ENCODE measurements around the gene GAS2L1.

Gene GAS2L1

DNA sequence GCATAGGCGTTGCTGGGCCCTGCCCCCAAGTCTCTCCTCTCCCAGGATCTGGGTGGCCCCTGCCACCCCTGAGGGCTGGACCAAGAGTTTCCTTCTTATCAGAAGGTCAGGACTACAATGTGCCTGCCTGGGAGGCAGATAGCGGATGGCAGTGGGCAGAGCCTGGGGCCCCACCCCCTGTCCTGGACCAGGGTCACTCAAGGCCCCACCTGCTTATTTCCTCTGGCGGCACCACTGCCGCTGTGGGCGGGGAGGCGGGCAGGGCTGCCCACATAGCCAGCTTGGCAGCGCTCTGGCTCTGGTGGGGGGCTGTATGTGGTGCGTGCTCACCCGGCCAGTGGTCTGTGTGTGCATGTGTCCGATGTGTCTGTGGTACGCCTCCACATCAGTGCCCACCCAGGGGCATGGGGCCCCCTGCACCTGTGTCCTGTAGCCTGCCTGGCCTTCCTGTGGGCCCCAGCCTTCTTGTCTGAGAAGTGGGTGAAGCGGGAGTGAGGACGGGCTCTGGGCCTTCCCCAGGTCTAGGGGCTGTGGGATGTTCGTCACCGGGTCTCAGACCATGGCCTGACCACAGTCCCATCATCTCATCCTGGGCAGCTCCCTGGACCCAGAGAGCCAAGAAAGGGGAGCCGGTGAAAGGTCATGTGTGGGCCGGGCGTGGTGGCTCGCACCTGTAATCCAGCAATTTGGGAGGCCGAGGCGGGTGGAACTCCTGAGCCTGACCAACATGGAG, 3.0 kb downstream of the GAS2L1 start:
- no peak overlapping the region for H3K4me3 ChIP-seq (ENCODE audit: low read depth, low read length)
- TF ChIP-seq, protein P1, sequence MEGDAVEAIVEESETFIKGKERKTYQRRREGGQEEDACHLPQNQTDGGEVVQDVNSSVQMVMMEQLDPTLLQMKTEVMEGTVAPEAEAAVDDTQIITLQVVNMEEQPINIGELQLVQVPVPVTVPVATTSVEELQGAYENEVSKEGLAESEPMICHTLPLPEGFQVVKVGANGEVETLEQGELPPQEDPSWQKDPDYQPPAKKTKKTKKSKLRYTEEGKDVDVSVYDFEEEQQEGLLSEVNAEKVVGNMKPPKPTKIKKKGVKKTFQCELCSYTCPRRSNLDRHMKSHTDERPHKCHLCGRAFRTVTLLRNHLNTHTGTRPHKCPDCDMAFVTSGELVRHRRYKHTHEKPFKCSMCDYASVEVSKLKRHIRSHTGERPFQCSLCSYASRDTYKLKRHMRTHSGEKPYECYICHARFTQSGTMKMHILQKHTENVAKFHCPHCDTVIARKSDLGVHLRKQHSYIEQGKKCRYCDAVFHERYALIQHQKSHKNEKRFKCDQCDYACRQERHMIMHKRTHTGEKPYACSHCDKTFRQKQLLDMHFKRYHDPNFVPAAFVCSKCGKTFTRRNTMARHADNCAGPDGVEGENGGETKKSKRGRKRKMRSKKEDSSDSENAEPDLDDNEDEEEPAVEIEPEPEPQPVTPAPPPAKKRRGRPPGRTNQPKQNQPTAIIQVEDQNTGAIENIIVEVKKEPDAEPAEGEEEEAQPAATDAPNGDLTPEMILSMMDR (IDR thresholded peaks at IDR 0.05; ENCODE audit: low read depth, low read length): no peak

DNA sequence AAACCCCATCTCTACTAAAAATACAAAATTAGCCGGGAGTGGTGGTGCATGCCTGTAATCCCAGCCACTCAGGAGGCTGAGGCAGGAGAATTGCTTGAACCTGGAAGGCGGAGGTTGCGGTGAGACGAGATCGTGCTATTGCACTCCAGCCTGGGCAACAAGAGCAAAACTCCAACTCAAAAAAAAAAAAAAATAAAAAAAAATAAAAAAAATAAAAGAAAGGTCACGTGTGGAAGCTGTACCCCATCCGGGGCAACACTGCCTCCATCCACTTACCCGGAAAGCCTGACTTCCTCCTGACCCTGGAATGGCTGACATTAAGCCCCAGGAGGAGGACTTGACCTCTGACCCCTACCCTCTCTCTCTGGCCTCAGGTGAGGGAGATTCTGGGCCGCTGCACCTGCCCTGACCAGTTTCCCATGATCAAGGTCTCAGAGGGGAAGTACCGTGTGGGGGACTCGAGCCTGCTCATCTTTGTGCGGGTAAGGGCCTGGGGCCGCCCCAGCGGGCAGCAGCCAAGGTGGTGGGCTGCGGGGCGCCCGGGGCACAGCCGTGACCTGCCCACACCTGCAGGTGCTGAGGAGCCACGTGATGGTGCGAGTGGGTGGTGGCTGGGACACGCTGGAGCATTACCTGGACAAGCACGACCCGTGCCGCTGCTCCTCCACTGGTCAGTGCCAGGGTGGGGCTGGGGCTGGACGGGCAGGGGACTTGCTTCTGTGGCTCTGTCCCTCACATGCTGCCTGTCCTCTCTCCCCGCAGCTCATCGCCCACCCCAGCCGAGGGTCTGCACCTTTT, 3.8 kb downstream of the GAS2L1 start:
- no peak overlapping the region for H3K4me3 ChIP-seq (ENCODE audit: low read depth, low read length)
- TF ChIP-seq, protein P1 (IDR thresholded peaks at IDR 0.05; ENCODE audit: low read depth, low read length): no peak

DNA sequence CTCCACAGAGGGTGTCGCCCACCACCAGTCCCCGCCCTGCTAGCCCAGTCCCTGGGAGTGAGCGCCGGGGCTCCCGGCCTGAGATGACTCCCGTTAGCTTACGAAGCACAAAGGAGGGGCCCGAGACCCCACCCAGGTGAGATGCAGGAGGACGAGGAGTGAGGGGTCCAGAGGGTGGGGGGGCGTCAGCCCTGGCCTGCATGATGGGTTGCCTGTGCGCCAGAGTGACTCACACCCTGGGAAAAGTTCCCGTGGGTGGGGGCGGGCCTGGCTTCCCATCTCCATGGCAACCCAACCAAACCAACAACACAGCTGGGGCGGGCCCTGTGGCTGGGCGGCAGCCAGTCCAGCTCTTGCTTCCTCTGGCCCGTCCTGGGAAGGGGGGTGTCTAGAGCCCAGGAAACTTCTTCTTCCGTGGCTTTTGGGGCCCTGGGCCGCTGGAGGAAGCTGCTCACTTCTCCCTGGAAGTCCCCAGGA, 4.5 kb downstream of the GAS2L1 start:
- TF ChIP-seq, protein P1 (IDR thresholded peaks at IDR 0.05; ENCODE audit: low read depth, low read length): no peak
- no peak overlapping the region for H3K4me3 ChIP-seq (ENCODE audit: low read depth, low read length)

DNA sequence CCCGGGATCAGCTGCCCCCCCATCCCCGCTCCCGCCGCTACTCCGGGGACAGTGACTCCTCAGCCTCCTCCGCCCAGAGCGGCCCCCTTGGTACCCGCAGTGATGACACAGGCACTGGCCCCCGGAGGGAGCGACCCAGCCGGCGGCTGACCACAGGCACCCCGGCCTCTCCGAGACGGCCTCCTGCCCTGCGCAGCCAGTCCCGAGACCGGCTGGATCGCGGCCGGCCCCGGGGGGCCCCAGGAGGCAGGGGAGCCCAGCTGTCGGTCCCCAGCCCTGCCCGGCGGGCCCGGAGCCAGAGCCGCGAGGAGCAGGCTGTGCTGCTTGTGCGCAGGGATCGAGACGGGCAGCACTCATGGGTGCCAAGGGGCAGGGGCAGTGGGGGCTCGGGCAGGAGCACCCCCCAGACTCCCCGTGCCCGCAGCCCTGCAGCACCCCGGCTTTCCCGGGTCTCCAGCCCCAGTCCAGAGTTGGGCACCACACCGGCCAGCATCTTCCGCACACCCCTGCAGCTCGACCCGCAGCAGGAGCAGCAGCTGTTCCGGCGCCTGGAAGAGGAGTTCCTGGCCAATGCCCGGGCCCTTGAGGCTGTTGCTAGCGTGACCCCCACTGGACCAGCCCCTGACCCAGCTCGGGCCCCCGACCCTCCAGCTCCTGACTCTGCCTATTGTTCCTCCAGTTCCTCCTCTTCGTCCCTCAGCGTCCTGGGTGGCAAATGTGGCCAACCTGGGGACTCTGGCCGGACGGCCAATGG, 5.2 kb downstream of the GAS2L1 start:
- no peak overlapping the region for H3K4me3 ChIP-seq (ENCODE audit: low read depth, low read length)
- TF ChIP-seq, protein P1 (IDR thresholded peaks at IDR 0.05; ENCODE audit: low read depth, low read length): no peak

DNA sequence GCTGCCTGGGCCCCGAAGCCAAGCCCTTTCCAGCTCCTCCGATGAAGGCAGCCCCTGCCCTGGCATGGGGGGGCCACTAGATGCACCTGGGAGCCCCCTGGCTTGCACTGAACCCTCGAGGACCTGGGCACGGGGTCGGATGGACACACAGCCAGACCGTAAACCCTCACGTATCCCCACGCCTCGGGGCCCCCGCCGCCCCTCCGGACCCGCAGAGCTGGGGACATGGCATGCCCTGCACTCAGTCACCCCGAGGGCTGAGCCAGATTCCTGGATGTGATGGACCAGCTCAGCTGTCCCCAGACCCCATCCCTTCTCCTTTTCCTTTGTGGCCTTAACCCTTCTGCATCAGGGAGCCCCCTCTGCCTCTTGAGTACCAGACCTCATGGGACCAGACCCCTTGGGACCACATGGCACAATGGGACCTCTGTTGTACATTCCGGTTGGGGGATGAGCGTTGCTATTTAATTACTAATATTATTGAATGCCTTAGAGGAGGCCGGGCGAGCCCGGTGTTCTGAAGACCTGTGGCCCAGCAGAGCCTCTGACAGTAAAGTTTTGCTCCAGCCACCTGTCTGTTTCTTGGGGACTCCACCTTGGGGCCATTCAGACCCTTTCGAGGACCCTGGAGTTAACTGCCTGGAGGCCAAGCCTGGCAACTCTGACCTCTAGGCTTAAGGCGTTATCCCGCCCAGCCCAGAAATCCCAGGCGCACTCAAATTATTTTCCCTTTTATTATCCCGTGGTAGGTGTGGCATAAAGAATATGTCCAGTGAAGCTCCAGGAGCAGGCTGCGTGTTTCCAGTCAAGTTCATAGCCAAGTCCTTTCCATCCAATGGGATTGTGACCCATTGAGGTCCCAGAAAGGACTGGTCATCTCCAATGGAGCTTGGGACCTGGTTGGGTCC, 6.0 kb downstream of the GAS2L1 start:
- no peak overlapping the region for H3K4me3 ChIP-seq (ENCODE audit: low read depth, low read length)

DNA sequence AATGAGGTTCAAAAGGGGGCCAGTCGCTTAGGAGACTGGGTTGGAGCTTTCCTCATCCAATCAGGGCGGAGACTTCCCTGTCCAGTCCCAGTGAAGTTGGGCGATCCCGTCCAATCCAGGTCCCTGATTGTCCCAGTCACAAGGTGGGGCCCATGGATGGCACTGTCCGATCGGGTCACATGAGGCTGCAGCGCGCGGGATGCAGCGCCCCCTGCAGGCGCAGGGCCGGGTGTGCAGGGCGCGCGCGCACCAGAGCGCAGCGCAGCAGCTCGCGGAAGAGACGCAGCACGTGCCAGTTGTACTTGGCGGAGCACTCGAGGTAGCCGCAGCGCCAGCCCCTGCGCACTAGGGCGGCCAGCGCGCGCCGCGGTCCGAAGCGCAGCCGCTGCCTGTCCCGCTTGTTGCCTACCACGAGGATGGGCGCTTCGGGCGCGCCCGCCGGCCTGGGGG, 6.7 kb downstream of the GAS2L1 start:
- H3K4me3 ChIP-seq (ENCODE audit: low read depth, low read length): no peak overlapping the region
- TF ChIP-seq, protein P1 (IDR thresholded peaks at IDR 0.05; ENCODE audit: low read depth, low read length): peak; percentile 38; the same call in 1 of the 2 replicates

More for the DNA sequence above, 6.0 kb downstream of the GAS2L1 start:
- TF ChIP-seq, protein P1 (IDR thresholded peaks at IDR 0.05; ENCODE audit: low read depth, low read length): no peak
